LHCN-M2 (cell line): ENCODE measurements around the gene FEZF1. TPM values are rescaled to one million over a fixed set of nuclear protein-coding genes. Genes with fewer than 3 reads are reported as not detected.

Experiments
- DNase-seq: peaks from one replicate; pipeline ENCODE4 v3.0.0-alpha.2; 2012; ENCODE audit warnings: low read depth
- total RNA-seq: library from RNA; depleted of rRNA; stranded (reverse); fragments of >200 nt; gene quantifications from 2 replicates; pipeline ENCODE4 v1.2.3, GENCODE V29; 2014; rRNA removed

Gene FEZF1
- total RNA-seq, 1 experiment from 2014 or later, result not detected

- DNase-seq, result no peak
Measured at GRCh38 chr7:122269241-122269640, 35.3 kb downstream of the FEZF1 start.

GRCh38 chr7:122268101-122268500, 36.4 kb downstream of the FEZF1 start:
- no peak for DNase-seq

GRCh38 chr7:122262246-122262645, 42.3 kb downstream of the FEZF1 start:
- DNase-seq, result no peak

GRCh38 chr7:122261442-122261841, 43.1 kb downstream of the FEZF1 start:
- no peak for DNase-seq

- no peak for DNase-seq
Measured at GRCh38 chr7:122261016-122261415, 43.5 kb downstream of the FEZF1 start.

- DNase-seq, result no peak
Measured at GRCh38 chr7:122260336-122260735, 44.2 kb downstream of the FEZF1 start.

- no peak for DNase-seq
Measured at GRCh38 chr7:122258971-122259370, 45.6 kb downstream of the FEZF1 start.

- DNase-seq, result no peak
Measured at GRCh38 chr7:122257056-122257455, 47.5 kb downstream of the FEZF1 start.

- DNase-seq, result no peak
Measured at GRCh38 chr7:122256046-122256445, 48.5 kb downstream of the FEZF1 start.

- no peak for DNase-seq
Measured at GRCh38 chr7:122255454-122255853, 49.1 kb downstream of the FEZF1 start.

Other genes starting within 250 kb of the FEZF1 start
- 9.0 and 11.0 TPM in 2 replicates for gene AASS, start 160.5 kb downstream of the FEZF1 start, total RNA-seq